Raji (cell line): Measurements from ENCODE around the gene SIX4.

Experiments used
- POLR2A ChIP-seq: IDR thresholded peaks from 2 replicates; pipeline ENCODE4 v1.6.1; 2011; ENCODE audit warnings: low read depth, low read length, control low read depth; ENCODE audit not compliant: insufficient read depth

Gene SIX4

GRCh38 chr14:60732840-60733483 lies 8.8 kb upstream of the SIX4 start:
- no peak for TF ChIP-seq POLR2A

DNA sequence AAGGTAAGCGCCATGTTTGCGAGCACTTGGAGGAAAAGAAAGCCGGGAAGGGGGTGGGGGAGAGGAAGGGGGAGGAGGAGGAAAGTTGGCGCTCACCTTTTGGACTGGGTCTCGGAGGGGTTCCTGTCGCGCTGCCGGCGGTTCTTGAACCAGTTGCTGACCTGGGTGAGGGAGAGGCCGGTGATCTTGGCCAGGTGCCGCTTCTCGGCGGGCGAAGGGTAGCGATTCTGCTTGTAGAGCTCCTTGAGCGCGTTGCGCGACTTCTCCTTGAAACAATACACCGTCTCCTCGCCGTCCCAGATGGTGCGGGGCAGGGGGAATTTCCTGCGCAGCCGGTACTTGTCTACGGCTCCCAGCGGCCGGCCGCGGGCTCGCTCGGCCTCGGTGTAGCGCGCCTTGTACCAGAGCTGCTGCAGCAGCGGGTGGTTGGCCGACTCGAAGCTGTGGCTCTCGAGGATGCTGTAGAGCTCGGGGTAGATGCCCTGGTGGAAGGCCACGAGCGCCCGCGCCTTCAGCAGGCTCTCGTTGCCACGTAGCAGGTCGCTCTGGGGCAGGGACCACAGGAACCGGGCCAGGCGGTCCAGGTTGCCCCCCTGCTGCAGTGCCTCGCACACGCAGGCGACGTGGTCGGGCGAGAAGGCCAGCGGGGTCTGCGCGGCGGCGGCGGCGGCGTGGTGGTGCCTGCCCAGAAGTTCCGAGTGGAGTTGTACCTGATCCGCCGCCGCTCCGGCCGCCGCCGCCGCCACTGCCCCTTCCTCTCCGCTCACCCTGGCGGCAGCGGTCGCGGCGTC lies 840 bp downstream of the SIX4 start:
- no peak for TF ChIP-seq POLR2A

- no peak for TF ChIP-seq POLR2A
These were observed 1.6 kb downstream of the SIX4 start for GRCh38 chr14:60722357-60723115.

GRCh38 chr14:60722107-60722356 lies 2.1 kb downstream of the SIX4 start:
- no peak for TF ChIP-seq POLR2A

DNA sequence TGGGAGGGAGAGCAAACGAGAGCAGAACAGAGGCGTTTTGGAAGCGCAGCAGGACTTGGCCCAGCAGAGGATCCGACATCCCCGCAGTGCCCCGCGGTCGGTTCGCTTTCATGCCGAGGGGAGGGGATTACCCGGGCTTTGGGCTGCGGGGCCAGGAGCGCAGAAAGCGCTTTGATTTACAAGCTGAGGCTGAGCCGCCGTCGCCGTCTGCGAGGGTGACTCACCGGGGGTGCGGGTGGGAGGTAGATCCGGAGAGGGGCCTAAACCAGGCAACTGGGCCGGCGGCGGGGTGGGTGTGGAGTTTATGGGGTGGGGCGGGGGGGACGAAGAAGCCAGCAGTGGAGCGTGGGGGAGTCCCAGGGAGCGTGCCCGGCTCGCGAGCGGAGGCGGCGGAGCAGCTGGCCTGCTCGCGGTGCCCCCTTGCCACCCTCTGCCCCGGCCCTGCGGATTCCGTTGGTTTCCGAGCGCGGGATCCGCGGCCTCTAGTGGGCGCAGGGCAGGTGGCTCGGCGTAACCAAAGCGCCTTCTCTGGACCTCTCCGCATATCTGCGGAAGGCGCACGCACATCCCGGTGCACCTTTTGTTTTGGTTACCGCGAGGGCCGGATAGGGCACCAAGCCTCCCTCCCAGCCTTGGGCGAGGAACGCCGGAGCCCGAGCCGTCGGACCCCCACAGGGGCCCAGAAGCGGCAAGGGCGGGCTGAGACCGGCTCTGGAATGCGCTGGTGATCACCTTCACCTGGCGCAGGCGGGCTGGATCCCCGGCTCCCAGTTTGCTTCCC lies 2.6 kb downstream of the SIX4 start:
- TF ChIP-seq POLR2A, result no peak

DNA sequence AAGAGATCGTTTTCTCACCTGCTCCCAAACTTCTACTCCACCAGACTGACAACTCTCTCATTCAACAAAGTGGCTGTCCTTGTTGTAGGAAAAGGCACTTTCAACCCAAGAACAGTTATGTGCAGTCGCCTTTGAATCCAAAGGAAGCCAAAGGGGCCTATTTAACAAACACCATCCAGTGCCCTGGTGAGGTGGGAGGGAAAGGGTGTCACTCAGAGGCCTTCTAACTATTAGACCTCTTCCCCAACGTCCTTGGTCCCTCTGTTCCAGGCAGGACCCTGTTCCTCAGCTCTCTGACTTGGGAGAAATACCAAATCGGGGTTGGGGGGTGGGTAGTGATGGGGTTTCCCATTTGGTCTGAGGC lies 3.2 kb downstream of the SIX4 start:
- TF ChIP-seq POLR2A, result no peak

DNA sequence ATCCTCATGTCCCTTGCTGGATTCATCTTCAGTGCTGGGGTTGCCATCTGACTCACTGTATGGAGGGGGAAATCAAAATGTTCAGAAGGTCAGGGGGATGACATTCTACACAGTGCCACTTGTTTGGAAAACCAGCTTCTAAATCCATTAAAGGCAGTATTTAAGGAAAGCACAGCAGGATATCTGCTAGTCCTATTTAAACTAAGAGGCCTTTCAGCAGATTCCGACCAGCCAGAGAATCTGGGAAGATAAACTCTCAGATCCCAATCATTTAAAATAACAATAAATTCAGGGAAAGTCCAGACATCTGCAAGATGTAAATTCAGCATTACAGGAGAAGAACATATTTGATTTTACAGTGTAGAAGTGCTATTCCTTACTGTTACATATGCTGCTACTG lies 3.8 kb downstream of the SIX4 start:
- no peak for TF ChIP-seq POLR2A

DNA sequence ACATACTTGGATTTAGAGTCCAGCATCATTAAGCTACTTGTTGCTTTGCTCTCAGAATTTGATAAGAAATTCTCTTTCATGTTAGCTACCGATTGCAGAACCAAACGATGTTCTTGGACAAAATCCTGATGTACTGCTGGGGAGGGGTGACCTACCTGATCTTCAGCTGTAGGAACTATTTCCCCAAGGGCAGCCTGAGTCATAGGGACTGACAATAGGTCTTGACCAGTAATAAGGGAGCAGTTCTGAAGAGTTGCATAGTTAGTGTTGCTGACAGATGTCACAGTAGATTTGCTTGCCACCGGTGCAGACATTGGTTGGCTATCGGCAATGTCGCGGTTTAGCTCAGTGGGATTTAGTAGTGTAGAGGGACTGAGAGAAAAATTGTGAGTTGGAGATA lies 10.6 kb downstream of the SIX4 start:
- no peak for TF ChIP-seq POLR2A

DNA sequence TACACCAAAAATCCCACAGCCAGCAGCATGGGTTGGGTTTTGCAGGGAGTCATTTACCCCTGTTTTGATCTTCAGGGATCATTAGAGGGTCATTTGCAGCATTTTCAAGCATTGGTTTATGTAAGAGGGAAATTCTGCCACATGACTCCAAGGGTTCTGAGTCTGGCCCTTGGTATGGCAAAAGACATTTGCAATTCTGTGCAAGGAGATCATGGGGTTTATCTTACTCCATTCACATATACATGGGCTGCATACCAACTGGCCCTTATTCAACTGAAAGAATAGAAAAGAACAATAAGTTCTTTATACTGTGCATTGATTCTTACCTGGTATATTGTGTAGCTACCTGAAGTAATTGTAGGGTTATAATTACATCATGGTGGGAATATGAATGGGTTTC lies 13.7 kb downstream of the SIX4 start:
- no peak for TF ChIP-seq POLR2A

DNA sequence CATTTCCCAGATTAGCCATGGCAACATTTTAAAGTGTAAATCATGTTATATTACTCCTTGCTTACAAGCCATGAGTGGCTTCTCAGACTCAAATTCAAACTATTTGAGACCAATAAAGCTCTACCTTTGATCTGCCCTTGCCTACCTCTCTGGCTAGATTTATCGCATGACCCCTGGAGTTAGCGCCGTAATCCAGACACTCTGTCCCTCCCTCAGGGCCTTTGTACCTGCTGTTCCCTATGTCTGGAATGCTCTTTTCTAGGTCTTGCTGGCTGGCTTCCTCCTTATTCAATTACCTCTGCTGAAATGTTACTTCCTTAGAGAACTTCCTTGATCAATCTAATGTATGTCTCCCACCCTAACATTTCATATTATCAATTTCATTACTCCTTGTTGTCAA lies 16.3 kb downstream of the SIX4 start:
- no peak for TF ChIP-seq POLR2A

- no peak for TF ChIP-seq POLR2A
These were observed 19.1 kb downstream of the SIX4 start for GRCh38 chr14:60705100-60705499.

- TF ChIP-seq POLR2A, result no peak
These were observed 23.6 kb downstream of the SIX4 start for GRCh38 chr14:60700598-60700997.

DNA sequence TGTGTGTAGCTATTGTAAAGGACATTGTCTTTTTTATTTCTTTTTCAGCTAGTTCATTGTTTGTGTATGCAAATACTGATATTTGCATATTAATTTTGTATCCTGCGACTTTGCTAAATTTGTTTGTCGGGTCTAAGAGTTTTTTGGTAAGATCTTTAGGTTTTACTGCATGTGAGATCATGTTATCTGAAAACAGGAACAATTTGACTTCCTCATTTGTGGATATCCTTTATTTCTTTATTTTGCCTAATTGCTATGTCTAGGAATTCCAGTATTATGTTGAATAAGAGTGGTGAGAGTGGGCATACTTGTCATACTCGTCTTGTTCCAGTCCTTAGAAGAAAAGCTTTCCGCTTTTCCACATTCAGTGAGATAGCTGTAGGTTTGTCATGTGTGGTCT lies 28.8 kb downstream of the SIX4 start:
- TF ChIP-seq POLR2A, result no peak

DNA sequence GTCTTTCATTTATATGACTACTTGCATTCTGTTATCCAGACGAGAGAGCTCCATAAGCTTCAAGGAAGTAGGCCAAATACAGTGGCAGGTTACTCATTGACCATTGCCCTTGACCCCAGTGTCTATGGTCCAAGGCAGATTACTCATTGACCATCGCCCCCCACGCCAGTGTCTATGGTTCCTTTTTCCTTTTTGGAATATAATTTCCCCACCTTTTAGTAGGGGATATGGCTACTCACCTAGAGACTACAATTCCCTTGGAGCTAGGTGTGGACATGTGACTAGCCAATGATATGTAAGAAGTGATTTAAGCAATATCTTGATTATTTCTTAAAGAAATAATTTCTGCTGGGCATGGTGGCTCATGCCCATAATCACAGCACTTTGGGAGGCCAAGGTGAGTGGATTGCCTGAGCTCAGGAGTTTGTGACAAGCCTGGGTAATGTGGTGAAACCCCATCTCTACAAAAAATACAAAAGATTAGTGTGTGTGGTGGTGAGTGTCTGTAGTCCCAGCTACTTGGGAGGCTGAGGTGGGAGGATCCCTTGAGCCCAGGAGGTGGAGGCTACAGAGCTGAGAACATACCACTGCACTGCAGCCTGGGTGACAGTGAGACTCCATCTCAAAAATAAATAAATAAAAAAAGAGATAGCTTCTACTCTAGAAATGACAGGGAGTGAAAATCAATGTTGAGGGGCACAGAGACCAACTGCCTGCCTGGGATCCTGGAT lies 32.6 kb downstream of the SIX4 start:
- TF ChIP-seq POLR2A, result no peak

DNA sequence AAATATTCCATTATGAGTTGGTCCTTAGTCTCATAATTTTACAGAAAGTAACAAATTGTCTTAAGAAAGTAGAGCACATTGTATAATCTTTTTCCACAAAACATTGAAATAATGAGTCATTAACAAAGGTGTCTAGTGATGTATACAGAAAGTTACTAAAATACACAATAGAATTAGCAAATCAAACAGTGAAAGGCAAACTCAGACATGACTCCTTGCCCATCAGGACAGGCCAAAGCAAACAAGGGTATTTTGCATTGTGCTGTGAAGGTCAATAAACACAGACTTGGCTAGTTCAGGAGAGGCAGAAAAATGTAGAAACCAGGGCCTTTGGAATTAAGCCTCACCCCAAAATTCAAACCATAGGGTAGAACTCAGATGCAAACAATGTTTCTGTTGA lies 37.3 kb downstream of the SIX4 start:
- TF ChIP-seq POLR2A, result no peak
